GM19025 (cell line): ENCODE measurements around the gene NALF2.

Source experiments
- ATAC-seq: cut with Tn5 transposase; IDR thresholded peaks from one replicate; pipeline ENCODE4 v1.9.1; 2021; ENCODE audit warnings: mild to moderate bottlenecking, low read depth, moderate library complexity; ENCODE audit not compliant: unreplicated experiment

The NALF2 gene

GRCh38 chrX:69503782-69504625 lies at the start of gene NALF2:
Gene NALF2, plus strand, starts transcription at chrX:69504326. Its CDS starts 957 bp downstream, at chrX:69505283.
- ATAC-seq, result no peak

- no peak for ATAC-seq
Observed at GRCh38 chrX:69457756-69458155, 46.4 kb upstream of the NALF2 start.

GRCh38 chrX:69466546-69466945 lies 37.6 kb upstream of the NALF2 start:
- no peak for ATAC-seq

GRCh38 chrX:69469975-69470374 lies 34.2 kb upstream of the NALF2 start:
- no peak for ATAC-seq

- no peak for ATAC-seq
Observed at GRCh38 chrX:69489625-69490024, 14.5 kb upstream of the NALF2 start.

- ATAC-seq, result no peak
Observed at GRCh38 chrX:69493193-69493592, 10.9 kb upstream of the NALF2 start.

GRCh38 chrX:69493766-69494165 lies 10.4 kb upstream of the NALF2 start:
- ATAC-seq, result no peak

- ATAC-seq, result no peak
Observed at GRCh38 chrX:69496183-69496582, 7.9 kb upstream of the NALF2 start.

- no peak for ATAC-seq
Observed at GRCh38 chrX:69501429-69501828, 2.7 kb upstream of the NALF2 start.

GRCh38 chrX:69503228-69503781 lies 821 bp upstream of the NALF2 start:
- no peak for ATAC-seq

- no peak for ATAC-seq
Observed at GRCh38 chrX:69504626-69505612, 793 bp downstream of the NALF2 start.

GRCh38 chrX:69505772-69506616 lies 1.9 kb downstream of the NALF2 start:
- ATAC-seq, result no peak

GRCh38 chrX:69506617-69507499 lies 2.7 kb downstream of the NALF2 start:
- no peak for ATAC-seq

GRCh38 chrX:69507500-69507789 lies 3.3 kb downstream of the NALF2 start:
- no peak for ATAC-seq

GRCh38 chrX:69508610-69509009 lies 4.5 kb downstream of the NALF2 start:
- no peak for ATAC-seq

- ATAC-seq, result no peak
Observed at GRCh38 chrX:69510137-69510715, 6.1 kb downstream of the NALF2 start.

GRCh38 chrX:69510914-69511513 lies 6.9 kb downstream of the NALF2 start:
- ATAC-seq, result no peak

GRCh38 chrX:69522052-69522451 lies 17.9 kb downstream of the NALF2 start:
- ATAC-seq, result no peak

GRCh38 chrX:69523314-69523713 lies 19.2 kb downstream of the NALF2 start:
- no peak for ATAC-seq
